Measurements from ENCODE around the gene ATP6V1G1. TPM values are rescaled to one million over a fixed set of nuclear protein-coding genes. Genes with fewer than 3 reads are reported as not detected.

Gene ATP6V1G1
- total RNA-seq, 2 donors from 2014 or later: 59.4 to 74.4 TPM

DNA sequence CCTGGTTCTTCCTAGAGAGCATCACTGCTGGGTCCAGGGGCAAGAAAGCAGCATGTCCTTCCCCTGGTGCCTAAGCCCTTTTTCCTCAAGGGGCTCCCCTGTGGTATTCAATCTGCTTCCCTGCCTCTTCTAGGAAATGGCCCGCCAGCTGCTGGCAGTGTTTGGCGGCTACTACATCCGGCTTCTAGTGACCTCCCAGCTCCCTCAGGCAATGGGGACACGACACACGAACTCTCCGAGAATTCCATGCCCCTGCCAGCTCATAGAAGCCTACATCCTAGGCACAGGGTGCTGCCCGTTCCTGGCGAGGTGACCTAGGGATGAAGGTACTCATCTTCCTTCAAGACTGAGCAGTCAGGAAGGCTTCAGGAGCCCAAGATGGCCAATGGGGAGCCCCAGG lies 55.4 kb downstream of the ATP6V1G1 start:
- no peak for DNase-seq
- no peak overlapping the region for H3K9ac ChIP-seq (ENCODE audit: low read depth in 2 of 2, low read length in 2 of 2)
- H3K4me1 ChIP-seq: no peaks in the 10 kb centered on the region
- H3K4me3 ChIP-seq: no peak overlapping the region
- no peaks in the 10 kb centered on the region for H3K9me3 ChIP-seq
- no peak for TF ChIP-seq CTCF (IDR thresholded peaks at IDR 0.05)
- intact Hi-C loops (cut with DNase I): no loop called here
- no peaks in the 10 kb centered on the region for H3K27me3 ChIP-seq
- H3K27ac ChIP-seq: no peak overlapping the region
- no peaks in the 10 kb centered on the region for H3K36me3 ChIP-seq

DNA sequence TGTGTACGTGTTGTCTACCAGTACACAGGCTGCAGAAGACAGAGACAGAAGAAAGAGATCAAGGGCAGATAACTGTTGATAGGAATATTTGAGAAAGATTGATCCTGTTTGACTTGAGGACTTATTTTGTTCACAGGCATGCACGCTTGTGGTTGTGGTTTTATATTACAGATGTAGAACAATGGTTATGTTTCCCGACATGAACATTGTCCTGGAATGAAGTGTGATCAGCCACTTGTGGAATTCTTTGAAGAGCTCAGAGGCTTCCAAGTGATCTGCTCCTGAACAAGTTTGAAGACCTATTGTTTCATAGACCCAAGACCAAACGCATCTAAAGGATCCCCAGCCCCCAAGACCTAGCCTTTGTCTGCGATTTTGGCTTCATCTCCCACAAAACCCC lies 56.3 kb downstream of the ATP6V1G1 start:
- Histone ChIP-seq H3K9ac (ENCODE audit: low read depth in 2 of 2, low read length in 2 of 2) (no peak overlapping the region), H3K36me3 (no peaks in the 10 kb centered on the region), H3K27ac (no peak overlapping the region), H3K27me3 (no peaks in the 10 kb centered on the region), H3K4me3 (no peak overlapping the region), H3K9me3 (no peaks in the 10 kb centered on the region), H3K4me1 (no peaks in the 10 kb centered on the region)
- TF ChIP-seq CTCF (IDR thresholded peaks at IDR 0.05): no peak
- intact Hi-C loops (cut with DNase I): no loop called here
- DNase-seq: no peak

Other genes starting within 250 kb of the ATP6V1G1 start
- 10 to 100 TPM; 26.9 to 44.9 TPM for gene AKNA, start 199.8 kb upstream of the ATP6V1G1 start, total RNA-seq
- 1 to 10 TPM; 3.3 to 3.6 TPM for gene WHRN, start 82.3 kb upstream of the ATP6V1G1 start, total RNA-seq
- gene TMEM268, start 23.5 kb downstream of the ATP6V1G1 start, total RNA-seq: 1 to 10 TPM; 7.4 to 8.0 TPM
- not detected for gene TEX53, start 70.0 kb downstream of the ATP6V1G1 start, total RNA-seq
- gene TEX48, start 94.4 kb downstream of the ATP6V1G1 start, total RNA-seq: not detected
- 1 to 10 TPM in 1 of 2 donors, under 1 TPM in 1; 0.84 to 2.9 TPM for gene TNFSF15, start 218.3 kb downstream of the ATP6V1G1 start, total RNA-seq